ENCODE results near the gene SEC23B. TPM values are rescaled to one million over a fixed set of nuclear protein-coding genes. Genes with fewer than 3 reads are reported as not detected.

Gene SEC23B
- total and polyA plus RNA-seq, 5 experiments from 2014 or later = 31.2 to 45.1 (median 34.5) TPM

- POLR2A ChIA-PET = interaction anchor here (0.6 kb wide), 1 partner anchor 44 kb away, joined by 3 read pairs; no protein-coding TSS in a partner anchor
- Mint-ChIP-seq H3K27ac (no peak overlapping the region), H3K36me3 (peaks cover 3 to 88% (median 37%) of the 10 kb centered on the region in 3 donors), H3K27me3 (no peaks in the 10 kb centered on the region), H3K9me3 (no peaks in the 10 kb centered on the region), H3K4me3 (no peak overlapping the region), H3K4me1 (peaks cover 0 to 6% (median 0%) of the 10 kb centered on the region in 4 donors)
- no peak for DNase-seq
- no peak for ATAC-seq
These were observed 20.1 kb downstream of the SEC23B start for GRCh38 chr20:18527836-18528235.

- DNase-seq (no peak), ATAC-seq (no peak)
- Mint-ChIP-seq H3K4me1 (peaks cover 0 to 4% (median 0%) of the 10 kb centered on the region in 4 donors), H3K9me3 (no peaks in the 10 kb centered on the region), H3K36me3 (peaks cover 3 to 94% (median 40%) of the 10 kb centered on the region in 3 donors), H3K4me3 (no peak overlapping the region), H3K27me3 (no peaks in the 10 kb centered on the region), H3K27ac (peak overlapping the region in 1 of 10 donors; percentile 34)
- POLR2A ChIA-PET = no interaction called here
These were observed 21.3 kb downstream of the SEC23B start for GRCh38 chr20:18529041-18529440.

GRCh38 chr20:18532626-18533025 lies 24.9 kb downstream of the SEC23B start:
- Mint-ChIP-seq H3K27me3 (no peaks in the 10 kb centered on the region), H3K4me1 (peaks cover 0 to 4% (median 0%) of the 10 kb centered on the region in 4 donors), H3K27ac (no peak overlapping the region), H3K9me3 (peaks cover 0 to 3% (median 0%) of the 10 kb centered on the region in 9 donors), H3K4me3 (no peak overlapping the region), H3K36me3 (peaks cover 4 to 94% (median 37%) of the 10 kb centered on the region in 3 donors)
- ATAC-seq = no peak
- DNase-seq = no peak
- POLR2A ChIA-PET = no interaction called here

GRCh38 chr20:18533491-18533890 lies 25.8 kb downstream of the SEC23B start:
- POLR2A ChIA-PET = no interaction called here
- H3K4me1 Mint-ChIP-seq = peaks cover 0 to 3% (median 0%) of the 10 kb centered on the region in 4 donors
- H3K27ac Mint-ChIP-seq = no peak overlapping the region
- H3K36me3 Mint-ChIP-seq = peaks cover 4 to 94% (median 39%) of the 10 kb centered on the region in 3 donors
- no peak for DNase-seq
- no peak for ATAC-seq
- H3K4me3 Mint-ChIP-seq = no peak overlapping the region
- H3K27me3 Mint-ChIP-seq = no peaks in the 10 kb centered on the region
- peaks cover 0 to 3% (median 0%) of the 10 kb centered on the region in 9 donors for H3K9me3 Mint-ChIP-seq

GRCh38 chr20:18533978-18534644 lies 26.4 kb downstream of the SEC23B start:
- H3K27me3 Mint-ChIP-seq = no peaks in the 10 kb centered on the region
- POLR2A ChIA-PET = no interaction called here
- no peak for ATAC-seq
- peaks cover 0 to 3% (median 0%) of the 10 kb centered on the region in 9 donors for H3K9me3 Mint-ChIP-seq
- no peak overlapping the region for H3K27ac Mint-ChIP-seq
- no peaks in the 10 kb centered on the region for H3K4me1 Mint-ChIP-seq
- H3K4me3 Mint-ChIP-seq = no peak overlapping the region
- H3K36me3 Mint-ChIP-seq = peaks cover 4 to 94% (median 41%) of the 10 kb centered on the region in 3 donors
- no peak for DNase-seq

- peaks cover 0 to 3% (median 0%) of the 10 kb centered on the region in 9 donors for H3K9me3 Mint-ChIP-seq
These were observed 29.9 kb downstream of the SEC23B start for GRCh38 chr20:18537651-18538050.

GRCh38 chr20:18541741-18542140 lies 34.0 kb downstream of the SEC23B start:
- Mint-ChIP-seq H3K4me1 (peaks cover 0 to 3% (median 0%) of the 10 kb centered on the region in 4 donors), H3K9me3 (peaks cover 0 to 1% (median 0%) of the 10 kb centered on the region in 9 donors), H3K27me3 (no peaks in the 10 kb centered on the region), H3K27ac (no peak overlapping the region), H3K36me3 (peaks cover 5 to 92% (median 21%) of the 10 kb centered on the region in 3 donors), H3K4me3 (no peak overlapping the region)
- POLR2A ChIA-PET = no interaction called here
- DNase-seq (no peak), ATAC-seq (no peak)

More at GRCh38 chr20:18537651-18538050, 29.9 kb downstream of the SEC23B start:
- DNase-seq = no peak
- H3K27ac Mint-ChIP-seq = no peak overlapping the region
- H3K4me1 Mint-ChIP-seq = no peaks in the 10 kb centered on the region
- H3K4me3 Mint-ChIP-seq = no peak overlapping the region
- H3K36me3 Mint-ChIP-seq = peaks cover 4 to 91% (median 32%) of the 10 kb centered on the region in 3 donors
- no peak for ATAC-seq
- H3K27me3 Mint-ChIP-seq = no peaks in the 10 kb centered on the region
- POLR2A ChIA-PET = no interaction called here

- POLR2A ChIA-PET = no interaction called here
- Mint-ChIP-seq H3K9me3 (no peaks in the 10 kb centered on the region), H3K4me3 (no peak overlapping the region), H3K27ac (peak overlapping the region in 1 of 10 donors; percentile 48), H3K4me1 (peaks cover 0 to 3% (median 0%) of the 10 kb centered on the region in 4 donors), H3K36me3 (peaks cover 4 to 90% (median 20%) of the 10 kb centered on the region in 3 donors), H3K27me3 (no peaks in the 10 kb centered on the region)
- ATAC-seq (no peak), DNase-seq (no peak)
These were observed 35.5 kb downstream of the SEC23B start for GRCh38 chr20:18543216-18543615.

GRCh38 chr20:18543932-18544331 lies 36.2 kb downstream of the SEC23B start:
- peaks cover 4 to 89% (median 21%) of the 10 kb centered on the region in 3 donors for H3K36me3 Mint-ChIP-seq

GRCh38 chr20:18545566-18545965 lies 37.8 kb downstream of the SEC23B start:
- Mint-ChIP-seq H3K4me3 (no peak overlapping the region), H3K4me1 (peaks cover 0 to 3% (median 0%) of the 10 kb centered on the region in 4 donors), H3K36me3 (peaks cover 4 to 81% (median 16%) of the 10 kb centered on the region in 3 donors), H3K9me3 (no peaks in the 10 kb centered on the region), H3K27me3 (no peaks in the 10 kb centered on the region), H3K27ac (peak overlapping the region in 2 of 10 donors; percentile 44 to 89)
- POLR2A ChIA-PET = no interaction called here
- ATAC-seq (no peak), DNase-seq (no peak)

More at GRCh38 chr20:18543932-18544331, 36.2 kb downstream of the SEC23B start:
- Mint-ChIP-seq H3K4me1 (peaks cover 0 to 3% (median 0%) of the 10 kb centered on the region in 4 donors), H3K9me3 (no peaks in the 10 kb centered on the region), H3K27ac (peak overlapping the region in 3 of 10 donors; percentile 29 to 65 (median 44)), H3K4me3 (no peak overlapping the region), H3K27me3 (no peaks in the 10 kb centered on the region)
- DNase-seq (no peak), ATAC-seq (no peak)
- POLR2A ChIA-PET = interaction anchor here (1.2 kb wide), 1 partner anchor 35 kb away, joined by 3 read pairs; no protein-coding TSS in a partner anchor

GRCh38 chr20:18548465-18548864 lies 40.7 kb downstream of the SEC23B start:
- POLR2A ChIA-PET = no interaction called here
- H3K27ac Mint-ChIP-seq = peak overlapping the region in 1 of 10 donors; percentile 75

GRCh38 chr20:18553746-18554145 lies 46.0 kb downstream of the SEC23B start:
- Mint-ChIP-seq H3K27me3 (no peaks in the 10 kb centered on the region), H3K27ac (peak overlapping the region in 1 of 10 donors; percentile 63), H3K36me3 (peaks cover 0 to 80% (median 31%) of the 10 kb centered on the region in 3 donors), H3K9me3 (no peaks in the 10 kb centered on the region), H3K4me1 (peaks cover 0 to 2% (median 0%) of the 10 kb centered on the region in 4 donors), H3K4me3 (no peak overlapping the region)
- DNase-seq (no peak), ATAC-seq (no peak)
- POLR2A ChIA-PET = no interaction called here

More at GRCh38 chr20:18548465-18548864, 40.7 kb downstream of the SEC23B start:
- no peak overlapping the region for H3K4me3 Mint-ChIP-seq
- peaks cover 0 to 2% (median 0%) of the 10 kb centered on the region in 4 donors for H3K4me1 Mint-ChIP-seq
- H3K36me3 Mint-ChIP-seq = peaks cover under 1 to 80% (median 14%) of the 10 kb centered on the region in 3 donors
- H3K9me3 Mint-ChIP-seq = no peaks in the 10 kb centered on the region
- no peak for ATAC-seq
- DNase-seq = no peak
- H3K27me3 Mint-ChIP-seq = no peaks in the 10 kb centered on the region

All from naive thymus-derived CD8-positive, alpha-beta T cell (primary cell).